ENCODE measurements around the gene THEMIS2.

Gene THEMIS2

GRCh38 chr1:27858949-27859576, 13.3 kb upstream of the THEMIS2 start:
- TF ChIP-seq USF1 (IDR thresholded peaks at IDR 0.05), result no peak
- TF ChIP-seq MAX (IDR thresholded peaks at IDR 0.05), result no peak
- TF ChIP-seq TAF1 (IDR thresholded peaks at IDR 0.05; ENCODE audit: low read depth), result no peak
- TF ChIP-seq TCF12 (IDR thresholded peaks at IDR 0.05; ENCODE audit: low read depth), result no peak
- no peak for TF ChIP-seq EP300 (IDR thresholded peaks at IDR 0.05; ENCODE audit: borderline replicate concordance)
- no peak for TF ChIP-seq EGR1 (IDR thresholded peaks at IDR 0.05)
- TF ChIP-seq YY1 (IDR thresholded peaks at IDR 0.05; ENCODE audit: low read depth), result no peak
- no peak for TF ChIP-seq REST (IDR thresholded peaks at IDR 0.05; ENCODE audit: low read depth)
- TF ChIP-seq CREB1 (IDR thresholded peaks at IDR 0.05; ENCODE audit: low read depth), result no peak
- no peak for TF ChIP-seq TEAD4 (IDR thresholded peaks at IDR 0.05)

GRCh38 chr1:27861436-27861835, 10.9 kb upstream of the THEMIS2 start:
- TF ChIP-seq YY1 (IDR thresholded peaks at IDR 0.05; ENCODE audit: low read depth) (no peak), EGR1 (IDR thresholded peaks at IDR 0.05) (no peak), RAD21 (IDR thresholded peaks at IDR 0.05; ENCODE audit: low read depth) (no peak), FOXM1 (IDR thresholded peaks at IDR 0.05; ENCODE audit: borderline replicate concordance, low read depth) (no peak), REST (IDR thresholded peaks at IDR 0.05; ENCODE audit: low read depth) (no peak), USF1 (IDR thresholded peaks at IDR 0.05) (no peak), MAX (IDR thresholded peaks at IDR 0.05) (no peak), TCF12 (IDR thresholded peaks at IDR 0.05; ENCODE audit: low read depth) (no peak), EP300 (IDR thresholded peaks at IDR 0.05; ENCODE audit: borderline replicate concordance) (no peak), NFIC (IDR thresholded peaks at IDR 0.05) (no peak), CEBPB (IDR thresholded peaks at IDR 0.05) (no peak)

GRCh38 chr1:27862004-27862403, 10.3 kb upstream of the THEMIS2 start:
- TF ChIP-seq CEBPB (IDR thresholded peaks at IDR 0.05), result no peak
- no peak for TF ChIP-seq EGR1 (IDR thresholded peaks at IDR 0.05)
- no peak for TF ChIP-seq NFIC (IDR thresholded peaks at IDR 0.05)
- TF ChIP-seq YY1 (IDR thresholded peaks at IDR 0.05; ENCODE audit: low read depth), result no peak

- TF ChIP-seq MAX (IDR thresholded peaks at IDR 0.05), result 0 out of 2 replicates have a peak, but pooled peaks have one; percentile 21
- no peak for TF ChIP-seq NFIC (IDR thresholded peaks at IDR 0.05)
Observed at GRCh38 chr1:27862671-27863537, 9.4 kb upstream of the THEMIS2 start.

- TF ChIP-seq ZBTB7A (IDR thresholded peaks at IDR 0.05; ENCODE audit: low read depth) (no peak), REST (IDR thresholded peaks at IDR 0.05; ENCODE audit: low read depth) (no peak), NFIC (IDR thresholded peaks at IDR 0.05) (no peak), TAF1 (IDR thresholded peaks at IDR 0.05; ENCODE audit: low read depth) (no peak), RAD21 (IDR thresholded peaks at IDR 0.05; ENCODE audit: low read depth) (no peak), TCF12 (IDR thresholded peaks at IDR 0.05; ENCODE audit: low read depth) (no peak), EP300 (IDR thresholded peaks at IDR 0.05; ENCODE audit: borderline replicate concordance) (no peak), CREB1 (IDR thresholded peaks at IDR 0.05; ENCODE audit: low read depth) (no peak), FOXM1 (IDR thresholded peaks at IDR 0.05; ENCODE audit: borderline replicate concordance, low read depth) (no peak), USF1 (IDR thresholded peaks at IDR 0.05) (no peak), EGR1 (IDR thresholded peaks at IDR 0.05) (no peak), YY1 (IDR thresholded peaks at IDR 0.05; ENCODE audit: low read depth) (no peak), MAX (IDR thresholded peaks at IDR 0.05) (no peak), TEAD4 (IDR thresholded peaks at IDR 0.05) (no peak), CEBPB (IDR thresholded peaks at IDR 0.05) (no peak)
Observed at GRCh38 chr1:27863538-27863915, 8.8 kb upstream of the THEMIS2 start.

Measured in Ishikawa (cell line).